ENCODE results near the gene ZNF747. TPM values are rescaled to one million over a fixed set of nuclear protein-coding genes. Genes with fewer than 3 reads are reported as not detected.
"Not testable (repeated sequence)": the region's sequence is repeated elsewhere in the genome, so short reads cannot be mapped to it uniquely, and the experiment has no call there.

ZNF747 gene
- total RNA-seq, 2 donors from 2014 or later = 9.8 to 11.7 TPM

DNA sequence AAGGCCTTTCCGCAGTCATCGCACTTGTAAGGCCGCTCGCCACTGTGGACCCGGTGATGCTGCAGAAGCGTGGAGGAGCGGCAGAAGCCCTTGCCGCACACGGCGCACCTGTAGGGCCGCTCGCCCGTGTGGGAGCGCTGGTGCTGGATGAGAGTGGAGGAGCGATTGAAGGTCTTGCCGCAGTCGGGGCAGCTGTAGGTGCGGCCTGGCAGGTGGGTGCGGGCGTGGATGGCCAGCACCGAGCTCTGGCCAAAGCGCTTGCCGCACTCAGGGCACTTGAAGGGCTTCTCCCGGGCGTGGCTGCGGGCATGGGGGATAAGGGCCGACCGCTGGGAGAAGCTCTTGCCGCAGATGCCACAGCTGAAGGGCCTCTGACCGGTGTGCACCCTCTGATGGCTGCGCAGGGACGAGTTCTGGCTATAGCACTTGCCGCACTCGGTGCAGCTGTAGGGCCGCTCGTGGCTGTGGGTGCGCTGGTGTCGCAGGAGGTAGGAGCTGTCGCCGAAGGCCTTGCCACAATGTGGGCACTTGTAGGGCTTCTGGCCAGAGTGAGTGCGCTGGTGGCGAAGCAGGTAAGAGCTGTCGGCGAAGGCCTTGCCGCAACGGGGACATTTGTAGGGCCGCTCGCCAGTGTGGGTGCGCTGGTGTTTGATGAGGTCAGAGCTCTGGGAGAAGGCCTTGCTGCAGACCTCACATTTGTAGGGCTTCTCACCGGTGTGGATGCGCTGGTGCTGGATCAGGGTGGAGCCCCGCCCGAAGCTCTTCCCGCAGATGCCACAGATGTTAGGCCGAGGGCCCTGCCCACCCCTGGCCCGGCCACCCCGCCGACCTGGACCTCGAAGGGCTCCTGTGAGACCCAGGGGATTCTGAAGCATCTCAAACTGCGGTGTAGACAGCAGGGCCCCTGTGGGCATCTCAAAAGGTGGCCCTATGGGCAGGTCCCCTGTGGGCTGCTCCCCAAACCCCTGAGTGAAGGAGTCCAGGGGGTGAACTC, 9.8 kb downstream of the ZNF747 start:
- ATAC-seq (no peak), DNase-seq (no peak)
- intact Hi-C loops (cut with DNase I, micrococcal nuclease) = no loop called here

DNA sequence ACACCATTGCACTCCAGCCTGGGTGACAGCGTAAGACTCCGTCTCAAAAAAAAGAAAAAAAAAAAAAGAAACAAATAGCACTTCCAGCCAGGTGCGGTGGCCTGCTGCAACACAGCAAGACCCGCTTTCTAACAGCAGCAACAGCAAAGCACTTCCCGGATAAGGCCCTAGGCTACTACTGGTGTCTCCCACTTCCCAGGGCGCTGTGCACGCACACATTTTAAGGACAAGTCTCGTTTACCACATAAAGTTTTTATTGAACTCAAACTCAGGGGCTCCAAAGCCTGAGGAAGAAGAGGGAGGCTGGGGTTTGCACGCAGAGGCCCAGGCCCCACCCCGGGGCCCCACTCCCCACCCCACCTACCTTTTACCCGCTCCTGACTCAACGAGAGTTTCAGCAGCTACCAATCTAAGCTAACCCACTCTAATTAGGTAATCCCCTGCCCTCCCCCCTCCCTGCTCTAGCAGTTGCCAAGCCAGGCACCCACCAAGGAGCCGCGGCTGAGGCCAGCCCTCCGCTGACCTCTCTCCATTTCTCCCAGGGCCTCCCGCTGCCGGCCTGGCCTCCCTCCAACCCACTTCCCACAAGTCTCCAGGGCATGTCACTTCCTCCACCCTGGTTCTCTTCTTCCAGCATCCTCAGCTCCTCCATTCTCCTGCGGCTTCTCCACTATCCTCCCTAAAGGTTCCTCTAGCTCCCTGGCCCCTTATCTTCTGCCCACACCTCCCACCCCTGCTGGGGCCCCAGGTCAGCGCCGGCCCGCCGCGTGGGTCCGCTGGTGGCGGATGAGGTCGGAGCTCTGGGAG, 10.7 kb downstream of the ZNF747 start:
- ATAC-seq = no peak
- intact Hi-C loops (cut with DNase I, micrococcal nuclease) = no loop called here
- no peak for DNase-seq

DNA sequence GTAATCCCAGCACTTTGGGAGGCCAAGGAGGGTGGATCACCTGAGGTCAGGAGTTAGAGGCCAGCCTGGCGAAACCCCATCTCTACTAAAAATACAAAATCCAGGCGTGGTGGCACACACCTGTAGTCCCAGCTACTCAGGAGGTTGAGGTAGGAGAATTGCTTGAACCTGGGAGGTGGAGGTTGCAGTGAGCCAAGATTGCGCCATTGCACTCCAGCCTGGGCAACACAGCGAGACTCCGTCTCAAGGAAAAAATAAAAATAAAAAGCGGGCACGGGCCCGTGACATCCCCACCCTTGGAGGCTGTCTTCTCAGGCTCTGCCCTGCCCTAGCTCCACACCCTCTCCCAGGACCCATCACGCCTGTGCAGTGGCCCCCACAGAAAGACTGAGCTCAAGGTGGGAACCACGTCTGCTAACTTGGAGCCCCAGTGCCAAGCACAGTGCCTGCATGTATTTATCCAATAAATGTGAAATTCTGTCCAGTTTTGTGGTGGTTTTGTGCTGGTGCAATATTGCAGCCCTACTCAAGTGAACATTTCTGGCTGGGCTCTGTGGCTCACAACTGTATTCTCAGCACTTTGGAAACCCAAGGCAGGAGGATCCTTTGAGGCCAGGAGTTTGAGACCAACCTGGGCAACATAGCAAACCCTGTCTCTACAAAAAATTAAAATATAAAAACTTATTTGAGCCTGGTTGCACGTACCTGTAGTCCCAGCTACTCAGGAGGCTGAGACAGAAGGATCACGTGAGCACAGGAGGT, 11.8 kb downstream of the ZNF747 start:
- ATAC-seq; intact Hi-C loops (cut with DNase I, micrococcal nuclease); DNase-seq: not testable (repeated sequence)

DNA sequence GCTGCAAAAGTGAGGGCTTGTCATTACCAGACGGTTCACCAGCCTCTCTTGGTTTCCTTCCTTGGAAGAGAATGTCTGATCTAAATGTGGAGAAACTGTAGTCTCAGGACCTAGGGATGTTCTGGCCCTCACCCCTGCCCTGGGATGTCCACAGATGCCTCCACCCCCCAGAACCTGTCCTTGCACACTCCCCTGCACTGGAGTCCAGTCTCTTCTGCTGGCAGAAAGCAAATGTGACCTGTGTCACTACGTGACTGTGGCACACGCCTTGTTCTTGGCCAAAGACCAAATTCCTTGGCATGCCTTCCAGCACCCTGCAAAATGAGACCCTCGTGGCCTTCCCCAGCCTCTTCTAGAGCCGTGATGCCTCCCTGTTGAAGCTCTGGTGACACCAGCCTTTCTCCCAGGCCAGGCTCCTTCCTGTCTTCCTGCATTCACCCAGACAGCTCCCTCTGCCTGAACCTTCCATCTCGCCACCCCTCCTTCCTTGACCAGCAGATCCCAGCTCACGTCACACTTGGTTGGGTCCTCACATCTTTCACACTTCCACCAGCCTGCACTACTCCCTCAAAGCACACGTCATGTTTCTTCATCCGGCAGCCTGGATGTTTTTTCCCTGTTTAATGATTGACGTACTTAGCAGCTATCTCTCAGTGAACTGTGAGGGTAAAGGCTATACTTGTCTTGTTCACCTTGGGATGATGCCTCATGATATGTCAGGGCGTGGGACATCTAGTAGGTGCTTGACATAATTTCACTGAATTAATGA, 12.6 kb downstream of the ZNF747 start:
- DNase-seq = peak in 1 of 2 donors; percentile 36
- peak; percentile 43 for ATAC-seq
- intact Hi-C loops (cut with DNase I, micrococcal nuclease) = no loop called here

DNA sequence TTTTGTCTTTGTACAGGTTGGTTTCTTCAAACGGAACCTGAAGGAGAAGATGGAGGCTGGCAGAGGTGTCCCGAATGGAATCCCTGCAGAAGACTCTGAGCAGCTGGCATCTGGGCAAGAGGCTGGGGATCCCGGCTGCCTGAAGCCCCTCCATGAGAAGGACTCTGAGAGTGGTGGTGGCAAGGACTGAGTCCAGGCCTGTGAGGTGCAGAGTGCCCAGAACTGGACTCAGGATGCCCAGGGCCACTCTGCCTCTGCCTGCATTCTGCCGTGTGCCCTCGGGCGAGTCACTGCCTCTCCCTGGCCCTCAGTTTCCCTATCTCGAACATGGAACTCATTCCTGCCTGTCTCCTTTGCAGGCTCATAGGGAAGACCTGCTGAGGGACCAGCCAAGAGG, 13.2 kb downstream of the ZNF747 start:
- no peak for DNase-seq
- no peak for ATAC-seq
- intact Hi-C loops (cut with DNase I, micrococcal nuclease) = no loop called here

DNA sequence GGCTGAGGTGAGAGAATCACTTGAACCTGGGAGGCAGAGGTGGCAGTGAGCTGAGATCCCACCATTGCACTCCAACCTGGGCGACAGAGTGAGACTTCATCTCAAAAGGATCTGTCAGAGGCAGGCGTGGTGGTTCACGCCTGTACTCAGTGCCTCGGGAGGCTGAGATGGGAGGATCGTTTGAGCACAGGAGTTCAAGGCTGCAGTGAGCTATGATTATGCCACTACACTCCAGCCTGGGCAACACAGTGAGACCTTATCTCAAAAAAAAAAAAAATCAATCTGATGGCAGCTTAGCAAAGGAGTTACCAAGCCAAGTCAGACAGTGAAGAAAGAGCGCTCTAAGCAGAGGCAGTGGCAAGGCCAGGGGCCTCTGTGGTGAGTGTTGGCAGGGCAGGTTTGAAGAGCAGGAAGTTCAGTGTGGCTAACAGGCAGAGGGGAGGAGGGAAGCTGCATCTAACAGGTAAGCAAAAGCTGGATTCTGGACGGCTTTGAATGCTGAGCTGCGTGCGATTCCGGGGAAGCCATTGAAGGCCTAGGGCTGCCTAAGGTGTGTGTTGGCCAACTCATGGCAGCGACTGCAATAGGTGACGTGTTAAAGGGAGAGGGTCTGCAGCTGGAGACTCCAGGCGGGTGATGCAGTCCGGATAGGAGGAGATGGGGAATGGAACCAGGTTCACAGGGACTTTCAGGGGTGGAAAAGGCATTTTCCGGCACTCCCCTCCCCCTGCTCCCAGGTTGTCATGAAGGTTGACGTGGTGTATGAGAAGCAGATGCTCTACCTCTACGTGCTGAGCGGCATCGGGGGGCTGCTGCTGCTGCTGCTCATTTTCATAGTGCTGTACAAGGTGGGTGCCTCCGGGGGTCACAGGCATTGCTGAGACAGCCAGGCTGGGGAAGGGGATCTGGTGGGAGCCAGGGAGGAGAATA, 15.3 kb downstream of the ZNF747 start:
- DNase-seq (no peak), ATAC-seq (no peak)
- intact Hi-C loops (cut with DNase I, micrococcal nuclease) = no loop called here

DNA sequence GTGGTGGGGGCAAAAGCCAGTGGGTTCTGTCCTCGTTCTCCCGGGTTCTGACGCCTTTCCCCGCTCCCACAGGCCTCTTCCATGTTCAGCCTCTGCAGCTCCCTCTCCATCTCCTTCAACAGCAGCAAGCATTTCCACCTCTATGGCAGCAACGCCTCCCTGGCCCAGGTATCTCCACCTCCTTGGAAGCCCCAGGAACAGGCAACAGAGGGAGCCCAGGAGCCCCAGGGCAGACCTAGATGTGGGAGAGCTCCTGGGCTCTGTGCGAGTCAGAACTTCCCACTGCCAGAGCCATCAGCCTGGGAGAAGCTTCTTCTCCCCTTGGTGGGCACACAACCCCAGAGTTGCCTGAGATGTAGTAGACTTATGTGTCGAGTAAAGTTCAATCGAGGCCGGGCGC, 16.1 kb downstream of the ZNF747 start:
- DNase-seq = no peak
- intact Hi-C loops (cut with DNase I, micrococcal nuclease) = no loop called here
- no peak for ATAC-seq

DNA sequence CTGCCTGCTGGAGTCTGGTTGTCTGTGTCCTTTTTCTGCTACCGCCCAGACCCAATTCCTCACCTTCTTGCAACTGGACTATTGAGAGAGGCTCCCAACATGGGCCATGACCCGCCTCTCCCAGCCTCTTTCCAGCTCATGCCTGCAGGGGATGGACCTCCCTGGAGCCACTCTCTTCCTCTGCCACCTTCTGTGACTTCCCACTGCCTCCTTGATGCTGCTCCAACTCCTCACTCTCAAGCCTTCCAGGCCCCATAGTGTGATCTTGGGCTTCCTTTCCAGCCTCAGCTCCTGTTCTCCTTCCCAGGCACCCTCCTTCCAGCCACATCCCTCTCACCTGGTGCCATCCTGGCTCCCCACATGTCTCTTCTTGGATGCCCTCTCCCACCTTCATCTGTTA, 19.4 kb downstream of the ZNF747 start:
- intact Hi-C loops (cut with DNase I, micrococcal nuclease) = no loop called here

DNA sequence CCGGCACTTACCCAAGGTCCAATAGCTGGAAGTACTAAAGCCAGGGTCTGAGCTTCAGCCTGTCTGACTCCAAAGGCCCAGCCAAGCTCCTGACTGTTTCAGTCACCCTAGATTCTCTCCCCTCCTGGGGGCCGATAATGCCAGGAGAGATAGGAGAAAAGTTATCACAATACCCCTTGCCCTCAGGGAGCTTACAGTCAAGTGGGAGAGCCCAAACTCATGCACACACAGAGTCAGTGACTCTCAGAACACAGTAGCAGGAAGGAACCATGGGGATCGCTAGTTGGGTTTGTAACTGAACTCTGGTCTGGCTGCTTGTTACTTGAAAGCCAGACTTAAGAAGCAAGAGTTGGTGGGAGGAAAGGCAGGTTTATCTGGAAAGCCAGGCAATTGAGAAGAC, 23.1 kb downstream of the ZNF747 start:
- ATAC-seq (no peak), DNase-seq (no peak)
- intact Hi-C loops (cut with DNase I, micrococcal nuclease) = no loop called here

More for the DNA sequence above, 19.4 kb downstream of the ZNF747 start:
- ATAC-seq (no peak), DNase-seq (no peak)

DNA sequence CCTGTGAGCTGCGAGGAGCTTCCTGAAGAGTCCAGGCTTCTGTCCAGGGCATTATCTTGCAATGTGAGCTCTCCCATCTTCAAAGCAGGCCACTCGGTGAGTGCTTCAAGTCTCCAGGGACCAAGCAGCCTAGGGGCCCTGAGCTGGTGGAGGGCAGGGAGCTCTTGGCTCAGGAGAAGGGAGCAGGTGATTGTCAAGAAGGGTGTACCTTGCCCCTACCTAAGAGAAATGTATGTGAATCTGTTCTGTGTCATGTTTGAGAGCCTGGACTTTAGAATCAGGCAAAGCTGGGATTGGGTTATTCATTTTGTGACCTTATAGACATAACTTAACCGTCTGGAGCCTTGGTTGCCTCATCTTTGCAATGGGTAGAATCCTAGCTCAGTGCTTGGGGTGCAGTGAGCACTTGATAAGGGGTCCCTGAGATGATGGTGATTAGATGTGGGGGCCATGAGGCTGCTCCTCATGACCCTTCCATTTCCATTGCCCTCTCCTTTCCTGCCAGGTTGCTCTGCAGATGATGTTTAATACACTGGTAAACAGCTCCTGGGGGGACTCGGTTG, 24.2 kb downstream of the ZNF747 start:
- ATAC-seq (peak; percentile 83), DNase-seq (no peak)
- intact Hi-C loops (cut with DNase I, micrococcal nuclease) = no loop called here

DNA sequence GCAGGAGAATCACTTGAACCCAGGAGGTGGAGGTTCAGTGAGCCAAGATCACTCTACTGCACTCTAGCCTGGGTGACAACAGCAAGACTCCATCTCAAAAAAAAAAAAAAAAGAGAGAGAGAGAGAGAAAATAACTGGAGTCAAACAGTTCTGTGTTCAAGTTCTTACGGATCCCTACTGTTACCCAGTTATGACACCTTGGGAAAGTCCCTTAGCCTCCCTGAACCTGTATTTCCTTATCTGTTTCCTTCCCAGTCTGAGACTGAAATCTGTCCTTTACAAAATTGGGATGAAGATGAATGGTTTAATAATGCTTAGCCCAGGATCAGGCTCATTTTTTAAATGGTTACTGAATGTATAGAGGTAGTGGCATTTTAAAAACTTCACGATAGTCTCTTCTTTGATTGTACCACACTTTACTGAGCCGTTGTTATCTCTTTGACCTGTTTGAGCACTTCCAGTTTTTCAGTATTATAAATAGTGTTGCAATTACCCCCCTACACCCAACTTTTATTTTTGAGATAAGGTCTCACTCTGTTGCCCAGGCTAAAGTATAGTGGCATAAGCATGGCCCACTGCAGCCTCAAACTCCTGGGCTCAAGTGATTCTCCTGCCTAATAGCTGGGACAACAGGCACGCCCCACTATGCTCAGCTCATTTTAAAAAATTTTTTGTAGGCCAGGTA, 25.4 kb downstream of the ZNF747 start:
- DNase-seq = no peak
- intact Hi-C loops (cut with DNase I, micrococcal nuclease) = no loop called here
- ATAC-seq = peak; percentile 73

DNA sequence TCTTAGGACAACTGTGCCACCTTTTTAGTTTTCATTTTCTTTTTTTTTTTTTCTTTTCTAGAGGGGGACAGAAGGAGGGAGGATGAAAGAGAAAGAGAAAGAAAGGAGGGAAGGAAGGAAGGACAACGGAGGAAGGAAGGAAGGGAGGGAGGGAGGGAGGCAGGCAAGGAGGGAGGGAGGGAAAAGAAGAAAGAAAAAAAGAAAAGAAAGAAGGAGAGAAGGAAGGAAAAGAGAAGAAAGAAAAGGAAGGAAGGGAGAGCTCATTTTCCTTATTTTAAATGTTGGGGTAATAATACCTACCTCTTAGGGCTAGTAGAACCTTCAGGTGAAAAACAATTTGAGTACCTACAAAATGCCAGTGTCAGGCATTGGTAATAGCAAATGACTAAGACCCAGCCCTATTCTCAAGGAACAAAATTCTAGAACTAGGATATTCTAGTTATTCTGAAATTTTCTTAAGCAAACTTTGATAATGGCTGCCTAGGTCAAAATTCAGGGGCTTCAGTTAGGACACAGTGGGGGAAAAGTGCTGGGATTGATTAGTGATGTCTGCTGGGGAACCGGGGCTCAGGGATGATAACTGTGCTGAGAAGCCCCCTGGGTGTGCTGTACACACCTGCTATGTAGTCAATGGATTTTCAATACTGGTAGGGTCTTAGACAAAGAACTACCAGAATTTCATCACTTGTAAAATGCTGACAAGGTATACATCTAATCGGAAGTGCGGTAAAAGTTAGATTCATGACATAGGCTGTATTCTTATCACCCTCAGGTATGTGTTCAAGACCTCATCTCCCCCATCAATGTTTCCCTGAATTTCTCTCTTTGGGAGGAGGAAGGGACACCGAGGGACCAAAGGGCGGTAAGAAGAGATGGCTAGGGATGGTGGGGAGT, 31.0 kb downstream of the ZNF747 start:
- intact Hi-C loops (cut with DNase I, micrococcal nuclease) = no loop called here
- DNase-seq = no peak
- ATAC-seq = no peak

DNA sequence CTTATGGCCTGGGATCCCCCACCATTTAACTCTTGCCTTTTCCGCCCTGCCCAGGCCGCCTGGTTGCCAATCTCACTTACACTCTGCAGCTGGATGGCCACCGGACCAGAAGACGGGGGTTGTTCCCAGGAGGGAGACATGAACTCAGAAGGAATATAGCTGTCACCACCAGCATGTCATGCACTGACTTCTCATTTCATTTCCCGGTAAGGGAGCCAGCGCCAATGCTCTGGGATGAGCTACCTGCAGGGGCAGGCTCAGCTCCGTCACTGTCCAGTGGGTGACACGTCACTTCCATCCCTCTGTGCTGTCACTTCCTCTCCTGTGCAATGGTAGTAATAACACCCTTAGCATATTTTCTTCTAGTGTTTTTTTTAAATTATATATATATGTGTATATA, 35.4 kb downstream of the ZNF747 start:
- intact Hi-C loops (cut with DNase I, micrococcal nuclease) = no loop called here
- no peak for ATAC-seq
- DNase-seq = no peak

DNA sequence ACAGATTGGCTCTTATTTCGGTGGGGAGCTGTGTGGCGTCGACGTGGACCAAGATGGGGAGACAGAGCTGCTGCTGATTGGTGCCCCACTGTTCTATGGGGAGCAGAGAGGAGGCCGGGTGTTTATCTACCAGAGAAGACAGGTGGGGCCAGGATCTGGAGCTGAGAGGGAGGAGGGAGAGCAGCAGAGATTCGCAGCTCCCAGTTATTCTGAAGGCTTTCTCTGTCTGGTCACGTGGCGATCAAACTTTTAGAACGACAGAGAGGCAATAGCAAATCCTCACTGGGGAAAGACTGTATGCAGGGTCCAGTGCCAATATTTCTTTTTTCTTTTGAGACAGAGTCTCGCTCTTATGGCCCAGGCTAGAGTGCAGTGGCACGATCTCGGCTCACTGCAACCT, 39.9 kb downstream of the ZNF747 start:
- ATAC-seq (no peak), DNase-seq (no peak)
- intact Hi-C loops (cut with DNase I, micrococcal nuclease) = no loop called here

DNA sequence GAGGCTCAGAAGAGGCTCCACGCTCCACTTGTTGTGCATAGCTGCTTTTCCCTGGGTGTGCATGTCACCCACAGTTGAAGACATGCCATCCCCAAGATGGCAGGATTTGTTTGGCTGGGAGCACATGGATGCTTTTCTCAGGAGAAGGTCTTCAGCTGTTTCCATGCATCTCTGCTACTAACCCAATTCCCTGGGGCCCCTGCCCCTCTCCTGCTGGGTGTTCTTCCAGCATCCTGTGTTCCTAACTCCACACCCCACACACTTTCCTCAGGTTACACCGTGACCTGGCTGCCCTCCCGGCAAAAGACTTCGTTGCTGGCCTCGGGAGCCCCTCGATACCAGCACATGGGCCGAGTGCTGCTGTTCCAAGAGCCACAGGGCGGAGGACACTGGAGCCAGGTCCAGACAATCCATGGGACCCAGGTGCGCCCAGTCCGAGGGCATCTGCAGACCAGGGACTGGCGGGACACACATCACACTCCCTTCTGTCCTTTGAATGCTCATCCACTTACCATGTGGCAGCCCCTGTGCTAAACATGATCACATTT, 40.6 kb downstream of the ZNF747 start:
- ATAC-seq = no peak
- no peak for DNase-seq
- intact Hi-C loops (cut with DNase I, micrococcal nuclease) = no loop called here
